HG02678 (cell line): Measurements from ENCODE around the gene GALNS.
"Not testable (repeated sequence)": the region's sequence is repeated elsewhere in the genome, so short reads cannot be mapped to it uniquely, and the experiment has no call there.

Experiments
- ATAC-seq: cut with Tn5 transposase; IDR thresholded peaks from one replicate; pipeline ENCODE4 v1.9.1; 2021; ENCODE audit warnings: mild to moderate bottlenecking, moderate library complexity; ENCODE audit not compliant: unreplicated experiment

Gene GALNS

DNA sequence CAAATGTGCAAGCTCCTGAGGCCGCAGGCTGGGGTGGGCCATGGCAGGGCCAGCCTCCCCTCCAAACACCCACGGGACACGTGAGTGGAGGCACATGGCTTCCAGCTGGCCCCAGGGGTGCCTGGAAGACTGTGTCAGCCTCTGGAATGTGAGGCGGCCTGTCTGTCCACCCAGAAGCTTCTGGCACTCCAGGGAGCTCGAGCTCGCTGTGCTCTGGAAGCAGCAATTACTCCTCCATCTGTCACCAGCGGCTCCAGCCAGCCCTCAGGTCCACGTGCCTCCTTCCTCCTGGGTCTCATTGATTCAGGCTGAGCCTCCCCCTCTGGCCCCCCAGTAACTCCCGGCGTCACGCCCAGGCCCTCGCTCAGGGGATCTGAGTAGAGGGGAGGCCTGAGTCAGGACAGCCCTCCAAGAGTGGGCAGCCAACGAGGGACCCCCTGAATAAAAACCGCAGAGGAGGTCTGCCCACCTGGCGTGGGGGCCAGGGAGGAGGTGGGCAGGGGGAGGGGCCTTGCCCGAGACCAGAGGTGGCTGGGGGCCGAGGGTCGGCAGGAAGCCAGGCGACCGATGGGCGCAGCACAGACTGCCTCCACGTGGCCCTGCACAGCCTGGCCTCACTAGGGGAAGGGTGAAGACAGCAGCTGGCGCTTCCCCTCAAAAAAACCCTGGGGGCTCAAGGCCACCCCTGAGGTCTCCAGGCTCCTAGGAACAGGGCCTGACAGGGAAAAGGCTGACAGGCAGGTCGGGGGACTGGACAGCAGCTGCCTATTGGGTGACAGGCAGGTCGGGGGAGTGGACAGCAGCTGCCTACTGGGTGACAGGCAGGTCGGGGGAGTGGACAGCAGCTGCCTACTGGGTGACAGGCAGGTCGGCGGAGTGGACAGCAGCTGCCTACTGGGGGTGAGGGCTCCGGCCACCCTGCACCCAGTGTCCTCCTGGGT is 83.6 kb downstream of the GALNS start:
- ATAC-seq = no peak

DNA sequence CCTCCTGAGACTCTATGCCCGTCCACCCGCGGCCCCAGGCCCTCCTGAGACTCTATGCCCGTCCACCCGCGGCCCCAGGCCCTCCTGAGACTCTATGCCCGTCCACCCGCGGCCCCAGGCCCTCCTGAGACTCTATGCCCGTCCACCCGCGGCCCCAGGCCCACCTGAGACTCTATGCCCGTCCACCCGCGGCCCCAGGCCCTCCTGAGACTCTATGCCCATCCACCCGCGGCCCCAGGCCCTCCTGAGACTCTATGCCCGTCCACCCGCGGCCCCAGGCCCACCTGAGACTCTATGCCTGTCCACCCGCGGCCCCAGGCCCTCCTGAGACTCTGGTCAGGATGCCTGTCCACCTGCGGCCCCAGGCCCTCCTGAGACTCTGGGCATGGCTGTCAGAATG is 85.0 kb downstream of the GALNS start:
- not testable (repeated sequence) for ATAC-seq

GRCh38 chr16:88771294-88771772 is 85.4 kb downstream of the GALNS start:
- no peak for ATAC-seq

DNA sequence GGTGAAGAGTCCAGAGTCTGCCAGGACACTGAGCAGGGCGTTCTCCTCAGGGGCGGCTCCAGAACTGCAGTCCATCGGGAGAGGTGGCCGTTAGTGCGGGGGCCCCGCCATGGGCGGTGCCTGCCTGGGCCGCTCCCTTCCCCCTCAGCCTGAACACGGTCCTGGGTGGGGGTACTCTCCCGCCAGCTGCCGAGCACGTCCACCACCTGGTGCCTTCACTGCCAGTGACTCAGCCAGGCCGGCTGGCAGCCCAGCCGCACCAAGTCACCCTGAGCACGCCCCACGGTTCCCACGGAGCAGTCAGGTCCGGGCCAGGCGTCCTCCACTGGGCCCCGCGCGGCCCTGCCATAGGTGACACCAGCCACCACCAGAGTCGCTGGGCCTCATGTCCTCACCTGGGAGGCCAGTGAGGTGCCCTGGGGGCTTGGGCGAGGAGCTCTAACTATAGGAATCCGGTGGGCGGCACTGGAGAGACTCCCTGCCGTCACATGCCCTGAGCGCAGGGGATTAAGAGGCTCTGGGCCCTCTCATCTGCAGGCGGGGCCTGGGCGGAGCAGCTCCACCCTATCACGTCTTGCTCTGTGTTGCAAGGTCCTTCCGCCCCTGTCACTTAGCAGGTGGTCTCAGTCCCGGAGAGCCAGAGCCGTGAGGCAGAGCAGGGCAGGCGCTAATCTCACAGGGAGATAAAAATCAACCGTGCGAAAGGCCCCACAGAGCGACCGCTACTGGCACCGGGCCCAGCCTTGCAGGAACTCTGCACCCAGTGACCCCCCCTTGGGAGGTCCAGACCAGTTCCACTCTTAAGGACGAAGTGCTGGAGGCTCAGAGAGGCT is 86.1 kb downstream of the GALNS start:
- no peak for ATAC-seq

GRCh38 chr16:88769617-88770460 is 86.9 kb downstream of the GALNS start:
- no peak for ATAC-seq

- no peak for ATAC-seq
These were observed 88.5 kb downstream of the GALNS start for GRCh38 chr16:88768071-88768783.

DNA sequence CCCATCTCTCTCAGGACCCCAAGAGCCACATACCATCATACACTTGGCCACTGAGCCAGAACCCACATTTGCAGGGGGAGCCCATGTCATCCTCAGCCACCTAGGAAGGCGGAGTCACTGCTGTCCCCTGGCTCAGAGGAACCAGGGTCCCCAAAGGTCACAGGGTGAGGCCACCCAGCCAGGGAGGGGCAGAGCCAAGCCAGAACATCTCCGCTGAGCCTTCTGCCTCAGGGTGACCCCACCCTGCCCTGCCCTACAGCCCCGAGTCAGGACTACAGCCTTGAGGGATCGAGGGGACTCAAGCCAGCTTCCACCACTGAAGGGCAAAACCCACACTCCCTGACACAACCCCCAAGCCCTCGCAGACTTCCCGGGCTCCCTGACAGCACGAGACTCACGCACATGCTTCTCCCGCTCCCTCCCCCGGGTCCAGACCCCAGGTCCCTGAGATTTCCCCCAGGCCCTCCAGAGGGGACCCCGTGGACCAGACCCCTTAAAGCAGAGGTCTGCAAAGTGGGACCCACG is 89.1 kb downstream of the GALNS start:
- no peak for ATAC-seq

DNA sequence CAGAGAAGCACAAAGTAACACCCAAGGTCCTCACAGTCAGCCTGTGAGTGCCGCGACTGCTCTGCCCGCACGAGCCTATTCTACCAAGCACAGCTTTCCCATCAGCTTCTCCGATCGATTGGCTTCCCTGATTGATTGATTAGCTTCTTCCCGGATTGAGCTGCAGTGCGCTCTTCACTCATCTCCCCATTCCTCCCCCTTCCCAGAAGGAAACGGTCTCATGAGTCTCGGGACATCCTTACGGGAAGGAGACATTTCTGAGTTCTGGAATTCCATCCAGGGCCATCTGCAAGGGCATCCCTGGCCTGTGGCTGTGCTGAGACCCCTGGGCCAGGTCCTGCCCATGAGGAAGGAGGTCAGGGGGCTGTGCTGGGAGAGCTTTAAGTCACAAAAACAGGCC is 89.8 kb downstream of the GALNS start:
- no peak for ATAC-seq

DNA sequence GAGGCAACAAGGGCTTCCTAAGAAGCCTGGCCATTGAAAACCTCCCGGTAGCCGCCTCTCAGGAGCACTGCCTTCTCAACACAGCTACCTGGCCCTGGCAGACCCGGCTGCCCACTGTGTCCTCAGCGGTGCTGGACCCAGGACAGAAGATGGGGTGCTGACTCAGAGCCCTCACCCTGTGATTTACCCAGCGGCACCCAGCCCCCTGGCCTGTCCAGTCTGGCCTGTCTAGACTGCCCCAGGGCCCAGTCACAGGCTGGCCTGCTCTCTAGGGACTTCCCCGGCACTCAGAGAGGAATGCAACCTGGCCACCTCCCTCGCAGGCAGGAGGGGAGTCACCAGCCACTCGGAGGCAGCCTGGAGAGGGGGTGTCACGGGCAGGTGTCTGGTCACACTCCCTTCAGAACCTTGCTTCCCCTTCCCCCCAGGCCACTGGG is 91.8 kb downstream of the GALNS start:
- ATAC-seq = no peak

- no peak for ATAC-seq
These were observed 92.7 kb downstream of the GALNS start for GRCh38 chr16:88764080-88764479.
